ENCODE data around the gene TNNI3K. TPM values are rescaled to one million over a fixed set of nuclear protein-coding genes. Genes with fewer than 3 reads are reported as not detected.

TNNI3K gene
- total RNA-seq, 1 experiment from 2014 or later = not detected

DNA sequence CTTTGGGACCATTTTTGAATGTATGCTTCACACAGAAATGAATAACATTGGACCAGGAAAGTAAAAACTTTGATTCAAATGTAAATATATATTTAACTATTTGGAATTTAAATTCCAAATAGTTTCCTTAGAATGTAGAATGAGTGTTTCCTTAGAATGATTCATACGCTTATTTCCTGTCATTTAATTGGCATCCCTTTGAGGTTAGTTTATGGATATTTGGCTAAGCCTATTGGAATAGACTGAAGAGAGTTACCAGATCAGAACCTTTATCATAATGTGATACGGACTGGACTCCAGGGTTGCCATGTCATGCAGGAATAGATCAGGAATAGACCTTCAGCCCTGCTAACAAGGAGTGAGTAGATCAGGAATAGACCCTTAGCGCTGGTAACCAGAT, 133.1 kb downstream of the TNNI3K start:
- H3K9me3 Mint-ChIP-seq = peaks cover 0 to 4% of the 10 kb centered on the region in 2 experiments; a peak in 2 of 5 replicates
- TF ChIP-seq, protein P1, sequence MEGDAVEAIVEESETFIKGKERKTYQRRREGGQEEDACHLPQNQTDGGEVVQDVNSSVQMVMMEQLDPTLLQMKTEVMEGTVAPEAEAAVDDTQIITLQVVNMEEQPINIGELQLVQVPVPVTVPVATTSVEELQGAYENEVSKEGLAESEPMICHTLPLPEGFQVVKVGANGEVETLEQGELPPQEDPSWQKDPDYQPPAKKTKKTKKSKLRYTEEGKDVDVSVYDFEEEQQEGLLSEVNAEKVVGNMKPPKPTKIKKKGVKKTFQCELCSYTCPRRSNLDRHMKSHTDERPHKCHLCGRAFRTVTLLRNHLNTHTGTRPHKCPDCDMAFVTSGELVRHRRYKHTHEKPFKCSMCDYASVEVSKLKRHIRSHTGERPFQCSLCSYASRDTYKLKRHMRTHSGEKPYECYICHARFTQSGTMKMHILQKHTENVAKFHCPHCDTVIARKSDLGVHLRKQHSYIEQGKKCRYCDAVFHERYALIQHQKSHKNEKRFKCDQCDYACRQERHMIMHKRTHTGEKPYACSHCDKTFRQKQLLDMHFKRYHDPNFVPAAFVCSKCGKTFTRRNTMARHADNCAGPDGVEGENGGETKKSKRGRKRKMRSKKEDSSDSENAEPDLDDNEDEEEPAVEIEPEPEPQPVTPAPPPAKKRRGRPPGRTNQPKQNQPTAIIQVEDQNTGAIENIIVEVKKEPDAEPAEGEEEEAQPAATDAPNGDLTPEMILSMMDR (conservative IDR thresholded peaks at IDR 0.05) = no peak

More for the DNA sequence above, 133.1 kb downstream of the TNNI3K start:
- no peak overlapping the region for H2BK20ac ChIP-seq (ENCODE audit: low read depth, low read length, poor library complexity, severe bottlenecking)
- no peaks in the 10 kb centered on the region for H3K36me3 Mint-ChIP-seq (ENCODE audit: insufficient read depth in 1 of 3, low read depth in 3 of 3)
- DNase-seq = no peak
- no peak overlapping the region for H3T11ph ChIP-seq (ENCODE audit: low read length)
- H4K8ac ChIP-seq (replicated peaks; ENCODE audit: insufficient read length, low read depth, low read length) = no peak overlapping the region
- no peak overlapping the region for H2BK15ac ChIP-seq (ENCODE audit: low read depth, low read length)
- no peaks in the 10 kb centered on the region for H3K27me3 Mint-ChIP-seq (ENCODE audit: low read depth)
- no peaks in the 10 kb centered on the region for H4K20me1 ChIP-seq (ENCODE audit: control insufficient read depth, insufficient read depth, insufficient read length)
- no peak overlapping the region for H3K56ac ChIP-seq (ENCODE audit: insufficient read length, low read depth, low read length)
- H3K27ac Mint-ChIP-seq = peak overlapping the region in 1 of 3 experiments; percentile 32; a peak in 1 of 7 replicates
- peaks cover 4% of the 10 kb centered on the region in 2 experiments; a peak in 3 of 4 replicates for H3K4me1 Mint-ChIP-seq
- no peak overlapping the region for H4K5ac ChIP-seq (ENCODE audit: insufficient read length, low read depth, low read length)
- peaks cover 2% of the 10 kb centered on the region; the same call in 1 of the 2 replicates for H3K4me1 ChIP-seq (ENCODE audit: insufficient read depth, low read length)
- no peak overlapping the region for H3K27ac ChIP-seq (ENCODE audit: insufficient read length, low read depth, low read length)
- no peak overlapping the region for H2BK120ac ChIP-seq (ENCODE audit: low read depth, low read length, poor library complexity, severe bottlenecking)
- no peak overlapping the region for H3K18ac ChIP-seq (ENCODE audit: insufficient read length, low read depth, low read length)
- H2AFZ ChIP-seq (ENCODE audit: low read length) = no peak overlapping the region
- H3K9ac ChIP-seq (ENCODE audit: extremely low read depth, insufficient read length, low read length) = no peak overlapping the region
- no peaks in the 10 kb centered on the region for H3K79me1 ChIP-seq (ENCODE audit: insufficient read depth, low read depth, low read length, poor library complexity, severe bottlenecking)
- no peak overlapping the region for H3K4me3 Mint-ChIP-seq
- H2AK5ac ChIP-seq (ENCODE audit: insufficient read length, low read length) = no peak overlapping the region
- H3K14ac ChIP-seq (ENCODE audit: insufficient read depth, low read length) = no peak overlapping the region
- no peaks in the 10 kb centered on the region for H3K27me3 ChIP-seq (ENCODE audit: insufficient read depth, low read length)
- no peaks in the 10 kb centered on the region for H3K9me3 ChIP-seq (ENCODE audit: control insufficient read depth, low read depth, low read length)
- H2BK12ac ChIP-seq (ENCODE audit: insufficient read length, low read depth, low read length) = no peak overlapping the region
- H3K4me2 ChIP-seq (ENCODE audit: insufficient read depth, insufficient read length, low read length) = no peak overlapping the region
- no peaks in the 10 kb centered on the region for H3K23me2 ChIP-seq (ENCODE audit: insufficient read length, low read depth, low read length, poor library complexity, severe bottlenecking)
- H3K79me2 ChIP-seq (ENCODE audit: insufficient read depth, low read length) = no peaks in the 10 kb centered on the region
- no peak overlapping the region for H4K91ac ChIP-seq (ENCODE audit: insufficient read length, low read depth, low read length)
- H2BK5ac ChIP-seq (ENCODE audit: insufficient read length, low read length) = no peak overlapping the region
- WGBS (ENCODE audit: extremely low coverage, insufficient read length, low lambda C conversion rate) = no CpG with 5 or more reads among the region's 3 CpGs
- no peak overlapping the region for H3K4ac ChIP-seq (ENCODE audit: low read depth, low read length)
- H3K23ac ChIP-seq (ENCODE audit: insufficient read length, low read depth, low read length) = no peak overlapping the region
